K562 (cell line): ENCODE data around the gene THADA. TPM values are rescaled to one million over a fixed set of nuclear protein-coding genes. Genes with fewer than 3 reads are reported as not detected.

Experiments used
- ARHGAP35 ChIP-seq: fragments of 450-650 bp; IDR thresholded peaks from 2 replicates; pipeline ENCODE4 v1.6.1; 2018; ENCODE audit not compliant: partially characterized antibody
- BACH1 ChIP-seq: fragments of 200-800 bp; sonication (Bioruptor generic); IDR thresholded peaks from 2 replicates; pipeline ENCODE4 v1.6.1; 2016; ENCODE audit warnings: missing genetic modification characterization, missing compliant biosample characterization
- BDP1 ChIP-seq: IDR thresholded peaks from 3 replicates; pipeline ENCODE4 v1.6.1; 2011; ENCODE audit not compliant: insufficient read length, insufficient read depth
- DDX20 ChIP-seq: fragments of 450-650 bp; IDR thresholded peaks from 2 replicates; pipeline ENCODE4 v1.6.1; 2016; ENCODE audit warnings: missing genetic modification characterization, low read depth, mild to moderate bottlenecking, missing compliant biosample characterization, moderate library complexity
- ELF2 ChIP-seq: fragments of 250-450 bp; sonication (Bioruptor Pico); IDR thresholded peaks from 2 replicates; pipeline ENCODE4 v1.5.0; 2021; ENCODE audit warnings: mild to moderate bottlenecking
- HDAC8 ChIP-seq: fragments of 450-650 bp; IDR thresholded peaks from 2 replicates; pipeline ENCODE4 v1.6.1; 2016; ENCODE audit warnings: mild to moderate bottlenecking, missing genetic modification characterization, moderate library complexity, missing compliant biosample characterization
- HMG20B ChIP-seq: fragments of 250-450 bp; sonication (Bioruptor Pico); IDR thresholded peaks from 2 replicates; pipeline ENCODE4 v1.5.0; 2021; ENCODE audit warnings: mild to moderate bottlenecking
- HNRNPH1 ChIP-seq: fragments of 200-400 bp; formaldehyde crosslinking; optimal IDR thresholded peaks from 2 replicates; pipeline ENCODE3; 2017; ENCODE audit warnings: low read depth, mild to moderate bottlenecking, low read length, moderate library complexity
- KHSRP ChIP-seq: fragments of 450-650 bp; IDR thresholded peaks from 2 replicates; pipeline ENCODE4 v1.6.1; 2017
- NCOA2 ChIP-seq, 2 experiments: fragments of 450-650 bp; IDR thresholded peaks; 2 replicates each; pipeline ENCODE4 v1.6.1; 2018; ENCODE audit warnings: mild to moderate bottlenecking in 2 of 2, moderate library complexity in 1 of 2; ENCODE audit not compliant: partially characterized antibody in 2 of 2
- NFE2L1 ChIP-seq: fragments of 450-650 bp; IDR thresholded peaks from 2 replicates; pipeline ENCODE4 v1.6.1; 2016; ENCODE audit warnings: missing genetic modification characterization, low read depth, mild to moderate bottlenecking, missing compliant biosample characterization, moderate library complexity, borderline replicate concordance
- NR4A1 ChIP-seq, 2 experiments: fragments of 250-450 bp in 1 of 2; fragments of 450-650 bp in 1 of 2; sonication (Bioruptor Pico) in 1 of 2; IDR thresholded peaks; 2 replicates each; pipeline versions ENCODE4 v1.4.0 to v1.6.1; 2016 to 2020; ENCODE audit warnings: mild to moderate bottlenecking in 2 of 2, missing compliant biosample characterization in 1 of 2, missing genetic modification characterization in 1 of 2, moderate library complexity in 1 of 2
- NUFIP1 ChIP-seq: fragments of 450-650 bp; IDR thresholded peaks from 2 replicates; pipeline ENCODE4 v1.6.1; 2018; ENCODE audit not compliant: partially characterized antibody
- POLR2H ChIP-seq: IDR thresholded peaks from 2 replicates; pipeline ENCODE4 v1.6.1; 2016; ENCODE audit warnings: missing genetic modification characterization, low read depth, mild to moderate bottlenecking, control low read depth, missing compliant biosample characterization, moderate library complexity
- SETDB1 ChIP-seq: IDR thresholded peaks from one replicate; pipeline ENCODE4 v1.6.1; 2012; ENCODE audit warnings: low read length, control low read depth, inconsistent platforms
- TEAD1 ChIP-seq, 2 experiments: fragments of 450-650 bp in 1 of 2; sonication (generic) in 1 of 2; formaldehyde crosslinking; IDR thresholded peaks; 2 replicates each; pipeline versions ENCODE4 v1.4.0 to v1.8.0; 2020 to 2022; ENCODE audit warnings: mild to moderate bottlenecking in 2 of 2, missing genetic modification reagents in 1 of 2
- ZBTB1 ChIP-seq: sonication (generic); formaldehyde crosslinking; IDR thresholded peaks from 2 replicates; pipeline ENCODE4 v1.8.1; 2023; ENCODE audit warnings: missing genetic modification reagents, low read depth, mild to moderate bottlenecking, borderline replicate concordance
- ZBTB33 ChIP-seq: sonication (generic); formaldehyde crosslinking; IDR thresholded peaks from 2 replicates; pipeline ENCODE4 v1.8.1; 2023; ENCODE audit warnings: mild to moderate bottlenecking, missing genetic modification reagents
- ZC3H8 ChIP-seq: fragments of 450-650 bp; IDR thresholded peaks from 2 replicates; pipeline ENCODE4 v1.6.1; 2017
- ZKSCAN3 ChIP-seq: fragments of 250-450 bp; sonication (Bioruptor Pico); IDR thresholded peaks from 2 replicates; pipeline ENCODE4 v1.4.0; 2020
- ZNF197 ChIP-seq: fragments of 200-800 bp; sonication (Bioruptor generic); IDR thresholded peaks from 2 replicates; pipeline ENCODE4 v1.6.1; 2016; ENCODE audit warnings: low read depth, missing genetic modification characterization, missing compliant biosample characterization
- ZNF282 ChIP-seq: sonication (generic); formaldehyde crosslinking; IDR thresholded peaks from 2 replicates; pipeline ENCODE4 v1.8.1; 2023; ENCODE audit warnings: missing genetic modification reagents
- ZNF431 ChIP-seq: sonication (generic); formaldehyde crosslinking; IDR thresholded peaks from 2 replicates; pipeline ENCODE4 v1.8.0; 2022; ENCODE audit warnings: mild to moderate bottlenecking, missing genetic modification reagents
- ZNF445 ChIP-seq: fragments of 250-450 bp; sonication (Bioruptor Pico); IDR thresholded peaks from 2 replicates; pipeline ENCODE4 v1.4.0; 2020; ENCODE audit warnings: low read depth, mild to moderate bottlenecking, moderate library complexity
- ZNF589 ChIP-seq: fragments of 200-800 bp; sonication (Bioruptor generic); IDR thresholded peaks from 2 replicates; pipeline ENCODE4 v1.6.1; 2016; ENCODE audit warnings: low read depth, missing genetic modification characterization, missing compliant biosample characterization
- ZNF766 ChIP-seq: fragments of 200-800 bp; sonication (Bioruptor generic); conservative IDR thresholded peaks from 2 replicates; pipeline ENCODE4 v1.6.1; 2016; ENCODE audit warnings: missing genetic modification characterization, missing compliant biosample characterization
- ZNF778 ChIP-seq: fragments of 450-650 bp; formaldehyde crosslinking; IDR thresholded peaks from 2 replicates; pipeline ENCODE4 v1.4.0; 2020; ENCODE audit warnings: mild to moderate bottlenecking, moderate library complexity
- ZNF780A ChIP-seq: fragments of 250-450 bp; sonication (Bioruptor Pico); IDR thresholded peaks from 2 replicates; pipeline ENCODE4 v1.5.0; 2021; ENCODE audit warnings: mild to moderate bottlenecking
- polyA plus RNA-seq, 8 experiments: library from polyadenylated mRNA; depleted of rRNA in 4 of 8; stranded (reverse) in 5 of 8; unstranded in 3 of 8; fragments of >200 nt; fragmentation: Nextera tagmentation in 2 of 8; fragmentation: Illumina TruSeq in 1 of 8; extraction: Ambion mirVana in 2 of 8; extraction: Trizol in 1 of 8; gene quantifications; 2 replicates each; pipeline versions ENCODE4 v1.2.1 to v1.2.3, GENCODE V29; 2011 to 2014; ENCODE audit warnings: inconsistent platforms in 1 of 8, missing spikeins in 1 of 8
- total RNA-seq, 7 experiments: library from RNA; depleted of rRNA in 6 of 7; stranded (reverse); fragments of >200 nt in 6 of 7; fragmentation: Illumina TruSeq in 2 of 7; extraction: Trizol in 2 of 7; gene quantifications; 2 replicates each; pipeline versions ENCODE4 v1.2.1 to v1.2.3, GENCODE V29; 2011 to 2021; ENCODE audit warnings: low replicate concordance in 1 of 7

The THADA gene
- total and polyA plus RNA-seq, 9 of the 15 experiments (the other 6 are each of a cell fraction or from before 2014, with no cell fraction given), result 17.8 to 34.7 (median 31.9) TPM

GRCh38 chr2:43426305-43427031 is 169.4 kb downstream of the THADA start (continued):
- TF ChIP-seq NFE2L1 (tag) (no peak), ZNF766 (CRISPR knock-in tag) (peak; percentile 88; the same call in 1 of the 2 replicates), BACH1 (tag) (peak; percentile 75), NR4A1 (CRISPR knock-in tag; IDR thresholded peaks at IDR 0.05) (no peak), NR4A1 (tag; IDR thresholded peaks at IDR 0.05) (no peak), ZNF431 (CRISPR knock-in tag) (no peak), HMG20B (CRISPR knock-in tag) (no peak), BDP1 (no peak), ZBTB33 (CRISPR knock-in tag) (0 out of 2 replicates have a peak, but pooled peaks have one; percentile 8), SETDB1 (no peak), ZNF282 (CRISPR knock-in tag) (no peak), TEAD1 (CRISPR knock-in tag; IDR thresholded peaks at IDR 0.05) (peak in 1 of 2 experiments; percentile 53; a peak in 1 of 4 replicates), NCOA2 (IDR thresholded peaks at IDR 0.05; ENCODE audit: partially characterized antibody in 2 of 2) (no peak), ZC3H8 (no peak), ZNF197 (CRISPR knock-in tag) (peak; percentile 40; the same call in 1 of the 2 replicates), POLR2H (tag) (peak; percentile 69), ELF2 (CRISPR knock-in tag) (no peak), ZBTB1 (CRISPR knock-in tag) (no peak), ZKSCAN3 (CRISPR knock-in tag) (no peak), ZNF780A (CRISPR knock-in tag) (no peak), HNRNPH1 (no peak), ARHGAP35 (no peak), HDAC8 (tag) (no peak), KHSRP (no peak), DDX20 (no peak; the same call in 1 of the 2 replicates), ZNF589 (peak; percentile 93), ZNF778 (no peak), ZNF445 (no peak), NUFIP1 (no peak)
